Measurements from ENCODE around the gene ATXN7L3. TPM values are rescaled to one million over a fixed set of nuclear protein-coding genes. Genes with fewer than 3 reads are reported as not detected.

The ATXN7L3 gene
- total and polyA plus RNA-seq, 2 donors from 2014 or later: 20.0 to 64.8 TPM

DNA sequence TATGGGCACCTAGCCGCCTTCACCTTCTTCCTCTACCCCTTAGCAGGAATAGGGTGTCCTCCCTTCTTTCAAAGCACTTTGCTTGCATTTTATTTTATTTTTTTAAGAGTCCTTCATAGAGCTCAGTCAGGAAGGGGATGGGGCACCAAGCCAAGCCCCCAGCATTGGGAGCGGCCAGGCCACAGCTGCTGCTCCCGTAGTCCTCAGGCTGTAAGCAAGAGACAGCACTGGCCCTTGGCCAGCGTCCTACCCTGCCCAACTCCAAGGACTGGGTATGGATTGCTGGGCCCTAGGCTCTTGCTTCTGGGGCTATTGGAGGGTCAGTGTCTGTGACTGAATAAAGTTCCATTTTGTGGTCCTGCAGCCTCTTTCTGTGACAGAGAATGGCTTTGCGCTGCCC, 8.3 kb downstream of the ATXN7L3 start:
- no peak overlapping the region for H3K4me3 ChIP-seq (ENCODE audit: low read length in 3 of 3)
- TF ChIP-seq, protein P1, sequence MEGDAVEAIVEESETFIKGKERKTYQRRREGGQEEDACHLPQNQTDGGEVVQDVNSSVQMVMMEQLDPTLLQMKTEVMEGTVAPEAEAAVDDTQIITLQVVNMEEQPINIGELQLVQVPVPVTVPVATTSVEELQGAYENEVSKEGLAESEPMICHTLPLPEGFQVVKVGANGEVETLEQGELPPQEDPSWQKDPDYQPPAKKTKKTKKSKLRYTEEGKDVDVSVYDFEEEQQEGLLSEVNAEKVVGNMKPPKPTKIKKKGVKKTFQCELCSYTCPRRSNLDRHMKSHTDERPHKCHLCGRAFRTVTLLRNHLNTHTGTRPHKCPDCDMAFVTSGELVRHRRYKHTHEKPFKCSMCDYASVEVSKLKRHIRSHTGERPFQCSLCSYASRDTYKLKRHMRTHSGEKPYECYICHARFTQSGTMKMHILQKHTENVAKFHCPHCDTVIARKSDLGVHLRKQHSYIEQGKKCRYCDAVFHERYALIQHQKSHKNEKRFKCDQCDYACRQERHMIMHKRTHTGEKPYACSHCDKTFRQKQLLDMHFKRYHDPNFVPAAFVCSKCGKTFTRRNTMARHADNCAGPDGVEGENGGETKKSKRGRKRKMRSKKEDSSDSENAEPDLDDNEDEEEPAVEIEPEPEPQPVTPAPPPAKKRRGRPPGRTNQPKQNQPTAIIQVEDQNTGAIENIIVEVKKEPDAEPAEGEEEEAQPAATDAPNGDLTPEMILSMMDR (IDR thresholded peaks at IDR 0.05; ENCODE audit: borderline replicate concordance, extremely low read depth, insufficient read depth): no peak
- H3K9ac ChIP-seq (ENCODE audit: low read length in 3 of 3): no peak overlapping the region
- peaks cover 7 to 28% (median 23%) of the 10 kb centered on the region in 3 donors for H3K36me3 ChIP-seq (ENCODE audit: control insufficient read depth in 2 of 3, insufficient read depth in 3 of 3, low read length in 3 of 3)
- no peaks in the 10 kb centered on the region for H3K27me3 ChIP-seq (ENCODE audit: control insufficient read depth, insufficient read depth, low read length)
- no peak overlapping the region for H3K27ac ChIP-seq (ENCODE audit: low read depth in 2 of 2, low read length in 2 of 2)
- intact Hi-C loops (cut with DNase I): no loop called here
- no peaks in the 10 kb centered on the region for H3K9me3 ChIP-seq (ENCODE audit: control insufficient read depth in 2 of 3, insufficient read depth in 1 of 3, low read length in 3 of 3)
- H3K4me1 ChIP-seq (ENCODE audit: control insufficient read depth in 2 of 3, insufficient read depth in 2 of 3, low read depth in 1 of 3, low read length in 3 of 3): peaks cover 3 to 10% (median 6%) of the 10 kb centered on the region in 3 donors
- no peak for DNase-seq
- no peak for FAIRE-seq

GRCh38 chr17:44190481-44190880, 9.2 kb downstream of the ATXN7L3 start:
- Histone ChIP-seq H3K4me3 (ENCODE audit: low read length in 3 of 3) (no peak overlapping the region), H3K4me1 (ENCODE audit: control insufficient read depth in 2 of 3, insufficient read depth in 2 of 3, low read depth in 1 of 3, low read length in 3 of 3) (peaks cover 3 to 10% (median 10%) of the 10 kb centered on the region in 3 donors), H3K27ac (ENCODE audit: low read depth in 2 of 2, low read length in 2 of 2) (no peak overlapping the region), H3K9me3 (ENCODE audit: control insufficient read depth in 2 of 3, insufficient read depth in 1 of 3, low read length in 3 of 3) (no peaks in the 10 kb centered on the region), H3K9ac (ENCODE audit: low read length in 3 of 3) (no peak overlapping the region), H3K27me3 (ENCODE audit: control insufficient read depth, insufficient read depth, low read length) (no peaks in the 10 kb centered on the region), H3K36me3 (ENCODE audit: control insufficient read depth in 2 of 3, insufficient read depth in 3 of 3, low read length in 3 of 3) (peaks cover 7 to 23% (median 23%) of the 10 kb centered on the region in 3 donors)
- FAIRE-seq (no peak), DNase-seq (no peak)
- TF ChIP-seq, protein P1 (IDR thresholded peaks at IDR 0.05; ENCODE audit: borderline replicate concordance, extremely low read depth, insufficient read depth): no peak
- intact Hi-C loops (cut with DNase I): no loop called here

GRCh38 chr17:44188576-44189403, 10.9 kb downstream of the ATXN7L3 start:
- Histone ChIP-seq H3K9ac (ENCODE audit: low read length in 3 of 3) (peak overlapping the region in 1 of 3 donors; percentile 99), H3K27me3 (ENCODE audit: control insufficient read depth, insufficient read depth, low read length) (no peaks in the 10 kb centered on the region), H3K4me3 (ENCODE audit: low read length in 3 of 3) (peak overlapping the region in 1 of 3 donors; percentile 98), H3K36me3 (ENCODE audit: control insufficient read depth in 2 of 3, insufficient read depth in 3 of 3, low read length in 3 of 3) (peaks cover 0 to 8% (median 7%) of the 10 kb centered on the region in 3 donors), H3K9me3 (ENCODE audit: control insufficient read depth in 2 of 3, insufficient read depth in 1 of 3, low read length in 3 of 3) (no peaks in the 10 kb centered on the region), H3K27ac (ENCODE audit: low read depth in 2 of 2, low read length in 2 of 2) (no peak overlapping the region), H3K4me1 (ENCODE audit: control insufficient read depth in 2 of 3, insufficient read depth in 2 of 3, low read depth in 1 of 3, low read length in 3 of 3) (peaks cover 3 to 10% (median 10%) of the 10 kb centered on the region in 3 donors)
- intact Hi-C loops (cut with DNase I): no loop called here
- no peak for DNase-seq
- TF ChIP-seq, protein P1 (IDR thresholded peaks at IDR 0.05; ENCODE audit: borderline replicate concordance, extremely low read depth, insufficient read depth): no peak
- FAIRE-seq: no peak
